Stimulated activated CD4-positive, alpha-beta T cell treated with anti-CD3 and anti-CD28 coated beads, Interleukin-2, amount 100 ng/mL, for 48 hours (primary cell): Measurements from ENCODE around the gene TBC1D2.
"Not testable (repeated sequence)": the region's sequence is repeated elsewhere in the genome, so short reads cannot be mapped to it uniquely, and the experiment has no call there.

Source experiments
- DNase-seq, 2 donors: peaks; one replicate each; pipeline ENCODE4 v3.0.0-alpha.2; 2020

Gene TBC1D2, protein sequence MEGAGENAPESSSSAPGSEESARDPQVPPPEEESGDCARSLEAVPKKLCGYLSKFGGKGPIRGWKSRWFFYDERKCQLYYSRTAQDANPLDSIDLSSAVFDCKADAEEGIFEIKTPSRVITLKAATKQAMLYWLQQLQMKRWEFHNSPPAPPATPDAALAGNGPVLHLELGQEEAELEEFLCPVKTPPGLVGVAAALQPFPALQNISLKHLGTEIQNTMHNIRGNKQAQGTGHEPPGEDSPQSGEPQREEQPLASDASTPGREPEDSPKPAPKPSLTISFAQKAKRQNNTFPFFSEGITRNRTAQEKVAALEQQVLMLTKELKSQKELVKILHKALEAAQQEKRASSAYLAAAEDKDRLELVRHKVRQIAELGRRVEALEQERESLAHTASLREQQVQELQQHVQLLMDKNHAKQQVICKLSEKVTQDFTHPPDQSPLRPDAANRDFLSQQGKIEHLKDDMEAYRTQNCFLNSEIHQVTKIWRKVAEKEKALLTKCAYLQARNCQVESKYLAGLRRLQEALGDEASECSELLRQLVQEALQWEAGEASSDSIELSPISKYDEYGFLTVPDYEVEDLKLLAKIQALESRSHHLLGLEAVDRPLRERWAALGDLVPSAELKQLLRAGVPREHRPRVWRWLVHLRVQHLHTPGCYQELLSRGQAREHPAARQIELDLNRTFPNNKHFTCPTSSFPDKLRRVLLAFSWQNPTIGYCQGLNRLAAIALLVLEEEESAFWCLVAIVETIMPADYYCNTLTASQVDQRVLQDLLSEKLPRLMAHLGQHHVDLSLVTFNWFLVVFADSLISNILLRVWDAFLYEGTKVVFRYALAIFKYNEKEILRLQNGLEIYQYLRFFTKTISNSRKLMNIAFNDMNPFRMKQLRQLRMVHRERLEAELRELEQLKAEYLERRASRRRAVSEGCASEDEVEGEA

GRCh38 chr9:98255578-98256296 lies at the start of gene TBC1D2:
Gene TBC1D2 (minus strand): TSS chr9:98255649. CDS start chr9:98255541, 108 bp downstream.
- DNase-seq = peak; percentile 96 to 97

DNA sequence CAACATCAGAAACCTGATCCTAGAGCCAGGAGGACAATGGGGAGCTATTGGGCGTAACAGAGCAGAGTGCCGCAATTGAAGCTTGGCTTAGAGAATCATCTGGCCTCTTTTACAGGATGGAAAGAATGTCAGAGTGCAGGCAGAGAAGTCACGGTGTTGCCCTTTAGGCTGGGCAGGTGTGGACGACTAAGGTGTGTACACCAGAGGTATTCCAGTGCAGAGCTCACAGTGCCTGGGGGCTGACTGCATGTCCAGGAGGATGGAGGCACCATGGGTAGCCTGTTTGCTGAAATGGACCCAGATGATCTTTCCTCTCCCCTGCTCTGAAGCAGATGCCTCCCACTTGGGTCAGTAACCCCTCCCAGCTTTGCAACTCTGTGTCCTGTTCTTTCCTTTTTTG lies 48.9 kb upstream of the TBC1D2 start:
- no peak for DNase-seq

GRCh38 chr9:98303633-98304125 lies 48.2 kb upstream of the TBC1D2 start:
- no peak for DNase-seq

- DNase-seq = no peak
Measured at GRCh38 chr9:98302938-98303632, 47.6 kb upstream of the TBC1D2 start.

GRCh38 chr9:98302150-98302549 lies 46.7 kb upstream of the TBC1D2 start:
- DNase-seq = no peak

DNA sequence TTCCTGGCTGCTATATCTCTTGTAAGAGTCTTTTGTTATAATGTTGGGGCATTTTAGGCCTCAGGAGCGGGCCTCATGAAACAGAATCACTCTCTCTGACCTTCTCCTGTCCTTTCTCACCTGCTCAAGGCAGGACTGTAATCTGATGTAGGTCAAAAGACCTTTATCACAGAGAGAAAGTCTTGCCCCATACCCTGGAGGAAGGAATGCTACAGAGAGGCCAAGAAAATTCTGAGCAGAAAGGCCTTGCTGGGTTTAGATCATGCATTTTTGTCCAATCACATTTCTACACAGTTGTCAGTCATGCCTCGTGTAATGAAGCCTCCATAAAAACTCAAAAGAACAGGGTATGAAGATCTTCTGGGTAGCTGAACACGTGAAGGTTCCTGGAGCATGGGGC lies 45.2 kb upstream of the TBC1D2 start:
- DNase-seq = no peak

GRCh38 chr9:98298476-98298875 lies 43.0 kb upstream of the TBC1D2 start:
- DNase-seq = no peak

DNA sequence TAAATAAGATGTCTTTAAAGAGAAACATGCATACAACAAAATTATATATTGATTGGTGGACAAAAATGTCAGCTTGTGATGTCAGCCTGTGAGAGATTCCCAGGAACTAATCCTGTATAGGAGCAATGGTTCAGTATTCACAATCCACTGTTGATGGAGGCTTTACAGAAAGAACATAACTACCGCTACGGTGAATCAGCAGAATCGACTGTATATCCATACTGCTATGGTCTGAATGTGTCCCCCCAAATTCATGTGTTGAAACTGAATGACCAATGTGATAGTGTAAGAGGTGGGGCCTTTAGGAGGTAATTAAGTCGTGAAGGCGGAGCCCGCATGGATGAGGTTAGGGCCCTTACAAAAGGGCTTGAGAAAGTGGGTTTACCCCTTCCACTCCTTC lies 40.4 kb upstream of the TBC1D2 start:
- DNase-seq = no peak

- DNase-seq = no peak
Measured at GRCh38 chr9:98291820-98292219, 36.4 kb upstream of the TBC1D2 start.

DNA sequence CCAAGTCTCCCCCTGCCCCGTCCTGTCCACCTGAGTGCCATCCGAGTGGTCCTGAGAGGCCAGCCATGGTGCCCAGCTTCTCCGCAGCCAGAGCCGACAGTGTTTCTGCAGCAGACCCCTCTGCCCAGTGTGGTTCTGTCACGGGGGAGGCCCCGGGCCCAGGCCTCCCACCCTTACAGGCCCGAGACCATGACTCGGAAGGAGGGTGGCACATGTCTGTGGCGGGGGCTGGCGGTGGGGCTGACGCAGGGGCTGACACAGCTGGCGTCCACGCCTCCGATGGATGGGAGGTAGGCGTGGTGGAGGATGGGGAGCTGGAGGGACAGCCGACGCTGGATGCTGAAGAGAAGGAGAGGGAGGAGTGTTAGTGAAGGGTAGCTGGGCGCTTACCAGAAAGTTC lies 35.0 kb upstream of the TBC1D2 start:
- no peak for DNase-seq

DNA sequence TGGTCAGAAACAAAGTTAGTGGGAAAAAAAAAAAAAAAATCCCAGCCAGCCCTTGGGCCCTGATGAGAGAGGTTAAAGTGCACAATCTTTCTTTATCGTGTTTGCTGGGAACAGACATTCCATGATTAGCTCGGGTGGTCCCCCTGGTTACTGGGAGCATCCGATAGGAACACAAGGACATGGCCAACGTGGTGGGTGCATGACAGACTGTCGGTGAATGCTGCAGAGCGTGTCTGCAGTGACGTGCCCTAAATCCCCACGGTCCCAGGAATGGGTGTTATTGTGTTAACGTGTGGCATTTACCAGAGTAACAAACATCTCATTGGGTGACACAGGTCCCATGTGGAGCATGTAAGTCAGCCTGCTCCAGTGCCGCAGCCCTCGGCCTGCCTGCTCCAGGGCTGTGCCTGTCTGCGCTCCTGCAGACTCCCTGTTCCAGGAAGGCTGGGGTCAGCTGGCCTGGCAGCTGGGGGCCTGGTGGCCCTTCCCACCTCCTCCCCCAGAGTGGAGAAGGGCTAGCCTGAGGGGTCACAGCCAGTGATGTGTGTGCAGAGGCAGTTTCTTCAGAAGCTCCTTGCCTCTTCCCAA lies 34.3 kb upstream of the TBC1D2 start:
- DNase-seq = no peak

GRCh38 chr9:98288881-98289280 lies 33.4 kb upstream of the TBC1D2 start:
- DNase-seq = no peak

DNA sequence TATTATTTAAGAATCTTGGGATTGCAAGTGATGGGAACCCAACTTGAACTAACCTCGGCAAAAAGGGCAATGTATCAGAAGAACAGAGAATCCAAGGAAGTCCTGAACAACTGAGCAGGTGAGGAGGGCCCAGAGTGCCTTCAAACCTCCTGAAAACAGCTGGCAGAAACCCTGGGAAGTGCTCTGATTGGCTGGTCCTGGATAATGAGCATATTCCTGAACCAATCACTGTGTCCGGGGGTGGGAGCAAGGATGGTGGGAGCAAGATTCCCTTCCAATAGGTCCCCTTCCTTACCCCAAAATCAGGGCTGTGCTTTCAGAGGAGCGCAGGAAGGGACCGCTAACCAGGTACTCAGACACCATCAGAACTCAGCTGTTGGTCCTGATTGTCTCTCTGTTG lies 31.9 kb upstream of the TBC1D2 start:
- no peak for DNase-seq

DNA sequence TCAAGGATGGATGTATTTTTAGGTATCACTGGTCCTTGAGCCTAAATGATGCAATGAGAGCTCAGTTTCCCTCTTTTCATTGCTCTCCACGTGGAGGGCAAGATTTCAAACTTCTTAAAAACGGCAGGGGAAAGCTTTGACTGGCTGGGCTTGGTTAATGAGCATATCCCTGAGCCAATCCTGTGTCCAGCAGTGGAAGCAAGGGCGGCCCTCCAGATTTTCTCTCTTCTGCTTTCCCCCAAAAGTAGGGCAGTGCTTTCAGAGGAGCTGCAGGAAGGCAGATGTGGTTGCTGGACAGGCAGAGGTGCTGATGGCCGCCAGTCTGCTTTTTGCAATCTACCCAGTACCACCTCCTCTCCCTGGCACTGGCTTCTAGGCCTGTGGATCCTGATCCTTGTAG lies 30.0 kb upstream of the TBC1D2 start:
- DNase-seq = no peak

DNA sequence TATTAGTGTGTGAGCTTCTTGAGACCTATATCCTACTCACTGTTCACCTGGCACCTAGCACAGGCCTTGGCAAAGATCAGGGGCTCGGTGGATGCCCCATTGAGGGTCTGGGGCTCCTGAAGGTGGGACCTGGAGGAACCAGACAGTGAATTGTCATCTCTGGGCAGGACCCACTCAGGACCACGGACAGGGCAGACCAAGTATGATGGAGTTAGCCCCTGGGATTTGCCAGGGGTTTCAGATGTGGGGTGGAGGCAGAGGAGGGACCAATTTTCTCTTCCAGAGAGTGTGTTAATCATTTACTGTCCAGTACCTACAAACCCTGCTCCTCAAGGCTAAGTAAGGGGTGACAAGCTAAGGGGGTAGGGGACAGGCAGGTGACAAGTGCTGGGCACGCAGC lies 29.3 kb upstream of the TBC1D2 start:
- no peak for DNase-seq

DNA sequence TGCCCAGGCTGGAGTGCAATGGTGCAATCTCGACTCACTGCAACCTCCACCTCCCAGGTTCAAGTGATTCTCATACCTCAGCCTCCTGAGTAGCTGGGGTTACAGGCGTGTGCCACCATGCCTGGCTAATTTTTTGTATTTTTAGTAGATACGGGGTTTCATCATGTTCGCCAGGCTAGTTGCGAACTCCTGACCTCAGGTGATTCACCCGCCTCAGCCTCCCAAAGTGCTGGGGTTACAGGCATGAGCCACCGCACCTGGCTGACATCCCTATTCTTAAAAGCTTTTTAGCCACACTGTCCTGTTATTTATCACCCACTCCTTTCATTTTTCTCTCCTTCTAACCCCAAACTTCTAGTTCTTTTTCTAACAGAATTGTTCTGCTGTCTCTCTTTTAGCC lies 27.7 kb upstream of the TBC1D2 start:
- not testable (repeated sequence) for DNase-seq

DNA sequence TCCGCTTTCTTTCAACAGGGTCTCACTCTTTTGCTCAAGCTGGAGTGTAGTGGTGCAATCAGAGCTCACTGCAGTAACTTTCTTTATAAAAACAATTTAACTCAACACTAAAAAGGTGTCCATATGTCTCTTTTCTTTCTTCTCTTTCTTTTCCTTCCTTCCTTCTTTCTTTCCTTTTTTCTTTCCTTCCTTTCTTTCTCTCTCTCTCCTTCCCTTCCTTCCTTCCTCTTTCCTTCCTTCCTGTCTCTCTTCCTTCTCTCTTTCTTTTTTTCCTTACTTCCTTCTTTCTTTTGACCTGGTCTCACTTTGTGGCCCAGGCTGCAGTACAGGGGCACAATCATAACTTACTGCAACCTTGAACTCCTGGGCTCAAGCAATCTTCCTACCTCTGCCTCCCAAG lies 25.8 kb upstream of the TBC1D2 start:
- DNase-seq = no peak

DNA sequence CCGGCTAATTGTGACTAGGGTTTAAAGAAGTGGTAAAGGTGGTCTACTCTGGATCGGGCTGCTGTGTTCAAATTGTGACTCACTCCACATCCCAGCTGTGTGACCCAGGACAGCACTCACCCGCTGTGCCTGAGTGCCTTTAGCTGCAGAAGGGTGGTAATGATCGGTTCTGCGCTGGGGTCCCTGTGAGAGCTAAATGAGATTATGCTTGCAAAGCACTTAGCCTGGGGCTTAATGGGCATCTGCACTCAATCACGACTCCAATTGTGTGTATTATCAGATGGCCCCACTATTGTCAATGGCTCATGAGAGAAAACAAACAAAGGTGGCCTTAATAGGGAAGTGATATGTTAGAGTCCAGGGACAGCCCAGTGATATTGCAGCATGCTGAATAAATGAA lies 25.1 kb upstream of the TBC1D2 start:
- no peak for DNase-seq

DNA sequence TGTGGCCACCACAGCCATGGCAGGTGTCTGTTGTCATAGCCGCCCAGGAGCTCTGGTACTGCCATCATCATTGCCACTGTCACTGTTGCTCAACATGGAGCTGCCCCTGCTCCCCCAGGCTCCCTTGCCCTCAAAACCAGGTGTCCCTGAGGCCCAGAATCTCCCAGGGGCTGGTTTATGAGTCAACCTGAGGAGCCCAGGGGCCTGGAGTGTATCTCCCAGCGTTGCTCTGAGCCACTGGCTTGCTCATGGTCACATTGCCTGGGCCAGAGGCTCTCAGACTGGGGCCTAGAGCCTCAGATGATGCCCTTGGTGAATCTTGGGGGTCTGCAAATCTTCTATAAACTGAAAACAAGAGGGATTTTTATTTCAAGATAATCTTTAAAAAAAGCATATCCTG lies 24.7 kb upstream of the TBC1D2 start:
- DNase-seq = no peak

- DNase-seq = no peak
Measured at GRCh38 chr9:98276907-98277469, 21.5 kb upstream of the TBC1D2 start.

GRCh38 chr9:98275159-98275558 lies 19.7 kb upstream of the TBC1D2 start:
- no peak for DNase-seq

DNA sequence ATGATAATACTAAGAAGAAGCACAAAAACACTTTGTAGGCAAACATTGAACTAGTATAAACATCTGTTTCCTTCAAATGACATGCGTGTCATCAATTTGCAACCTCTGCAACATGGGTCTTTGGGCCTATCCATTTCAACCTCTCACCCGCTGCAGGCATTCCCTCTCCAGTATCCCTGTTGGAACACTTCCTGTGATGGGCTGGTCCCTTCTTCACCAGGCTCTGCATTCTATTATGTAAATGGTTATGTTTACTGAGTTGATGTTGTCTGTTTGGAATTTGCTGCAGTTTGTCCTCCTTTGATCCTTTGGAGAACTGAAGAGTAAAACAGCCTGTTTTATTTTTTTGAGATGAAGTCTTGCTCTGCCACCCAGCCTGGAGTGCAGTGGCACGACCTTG lies 16.6 kb upstream of the TBC1D2 start:
- DNase-seq = no peak
